ENCODE results near the gene C4orf36. TPM values are rescaled to one million over a fixed set of nuclear protein-coding genes. Genes with fewer than 3 reads are reported as not detected.
A peak's percentile ranks its signal among the peaks of the same experiment; 100 is the strongest.

Gene C4orf36
- total and polyA plus RNA-seq, 2 of the 8 experiments (the other 6 are each of a cell fraction or from before 2014, with no cell fraction given), result 1.2 to 1.5 TPM

- Histone ChIP-seq H3K23ac (ENCODE audit: insufficient read length) (no peak overlapping the region), H3K4me3 (ENCODE audit: extremely low read depth in 1 of 4, insufficient read depth in 2 of 4, low read depth in 3 of 4, low read length in 4 of 4) (no peak overlapping the region), H3K23me2 (ENCODE audit: low read depth, low read length) (peaks cover 8% of the 10 kb centered on the region), H4K91ac (replicated peaks; ENCODE audit: insufficient read length, low read length) (no peak overlapping the region), H2BK5ac (ENCODE audit: low read depth, low read length) (no peak overlapping the region), H3K14ac (ENCODE audit: insufficient read length) (no peak overlapping the region), H3K4me1 (replicated peaks in 1 of 4; ENCODE audit: control insufficient read depth in 3 of 4, insufficient read depth in 4 of 4, low read length in 3 of 4) (peaks cover 0 to 3% (median under 1%) of the 10 kb centered on the region in 4 experiments; a peak in 1 of 7 replicates), H4K20me1 (replicated peaks in 1 of 2; ENCODE audit: control insufficient read depth in 1 of 2, insufficient read depth in 2 of 2, low read length in 2 of 2) (no peaks in the 10 kb centered on the region), H2BK12ac (ENCODE audit: low read depth, low read length) (no peak overlapping the region), H3K9ac (replicated peaks in 1 of 4; ENCODE audit: extremely low read depth in 1 of 4, low read depth in 3 of 4, low read length in 3 of 4) (no peak overlapping the region), H3K36me3 (ENCODE audit: control insufficient read depth in 2 of 4, insufficient read depth in 4 of 4, low read length in 3 of 4) (no peaks in the 10 kb centered on the region), H2AFZ (ENCODE audit: low read length) (no peak overlapping the region), H3K27me3 (replicated peaks in 1 of 4; ENCODE audit: control insufficient read depth in 3 of 4, extremely low read depth in 1 of 4, insufficient read depth in 3 of 4, low read length in 3 of 4) (peaks cover 0 to 6% (median 2%) of the 10 kb centered on the region in 4 experiments; a peak in 3 of 7 replicates), H3K18ac (ENCODE audit: extremely low read depth, low read length) (no peak overlapping the region), H3K27ac (ENCODE audit: low read depth, low read length) (no peak overlapping the region), H3K4ac (replicated peaks; ENCODE audit: insufficient read length, low read depth, low read length) (no peak overlapping the region), H3K79me2 (ENCODE audit: control insufficient read depth in 1 of 2, insufficient read depth in 2 of 2, low read length in 2 of 2) (no peaks in the 10 kb centered on the region), H4K8ac (ENCODE audit: extremely low read depth, insufficient read depth, low read length) (no peak overlapping the region), H3K9me3 (ENCODE audit: insufficient read depth in 2 of 2, low read depth in 1 of 2, low read length in 1 of 2) (no peaks in the 10 kb centered on the region), H2BK120ac (replicated peaks; ENCODE audit: low read depth, low read length) (no peak overlapping the region), H3K4me2 (ENCODE audit: insufficient read depth in 1 of 2, low read depth in 2 of 2, low read length in 2 of 2) (no peak overlapping the region), H2AK5ac (ENCODE audit: low read depth, low read length) (no peak overlapping the region), H4K5ac (ENCODE audit: insufficient read length, low read depth, low read length) (no peak overlapping the region), H3K79me1 (ENCODE audit: low read depth, low read length) (no peaks in the 10 kb centered on the region), H2BK20ac (ENCODE audit: low read length) (no peak overlapping the region), H2BK15ac (ENCODE audit: low read length) (no peak overlapping the region), H3K56ac (replicated peaks; ENCODE audit: insufficient read length, low read depth, low read length) (no peak overlapping the region)
- ChIA-PET CTCF (ENCODE audit: partially characterized antibody) (interaction anchor here (0.6 to 3.6 kb wide), 6 partner anchors 119 to 656 kb away, joined by 3 to 33 read pairs (median 4); no protein-coding TSS in a partner anchor), POLR2A (ENCODE audit: partially characterized antibody) (no interaction called here)
- WGBS, 2 experiments (ENCODE audit: extremely low coverage in 1 of 2, insufficient coverage in 1 of 2, insufficient read length in 1 of 2, insufficient replicate concordance in 2 of 2, low coverage in 1 of 2, low lambda C conversion rate in 2 of 2, missing lambda C conversion rate in 1 of 2), result 79% methylated on average over 6 of the region's 6 CpGs; no CpG with 5 or more reads in 1 of the 2 experiments
- FAIRE-seq (peak; percentile 90), DNase-seq (ENCODE audit: low read depth in 1 of 2, low spot score in 2 of 2) (no peak)
- TF ChIP-seq TBP (IDR thresholded peaks at IDR 0.05; ENCODE audit: low read depth, low read length) (no peak), CTCF (IDR thresholded peaks at IDR 0.05; ENCODE audit: control extremely low read depth in 1 of 3, insufficient read depth in 1 of 3, low read depth in 1 of 3, low read length in 3 of 3) (peak in 2 of 3 experiments; percentile 44 to 80; a peak in 2 of 4 replicates), CHD1 (IDR thresholded peaks at IDR 0.05; ENCODE audit: low read depth, low read length) (no peak), RFX5 (IDR thresholded peaks at IDR 0.05; ENCODE audit: borderline replicate concordance, low read depth, low read length) (no peak), CTBP2 (IDR thresholded peaks at IDR 0.05; ENCODE audit: borderline replicate concordance, insufficient read depth, insufficient read length, low read length) (no peak), ATF2 (IDR thresholded peaks at IDR 0.05; ENCODE audit: low read length) (no peak), RAD21 (IDR thresholded peaks at IDR 0.05 in 1 of 2, conservative IDR thresholded peaks at IDR 0.05 in 1 of 2; ENCODE audit: low read depth in 2 of 2, low read length in 2 of 2) (peak; percentile 88 to 90)
Measured at GRCh38 chr4:86895692-86896488, 3.7 kb upstream of the C4orf36 start.

All from H1 (cell line).